KMS-11 (cell line): Measurements from ENCODE around the gene DBF4B.

Experiments
- H2AFZ ChIP-seq: fragments of 200-600 bp; sonication (generic); 2 replicates; pipeline ENCODE4 v1.6.1; 2016; ENCODE audit warnings: antibody characterized with exemption, mixed run types, low read depth
- H3K27ac ChIP-seq: fragments of 200-600 bp; sonication (generic); 2 replicates; pipeline ENCODE4 v1.6.1; 2016; ENCODE audit warnings: mild to moderate bottlenecking, mixed run types
- H3K27me3 ChIP-seq: fragments of 200-600 bp; sonication (generic); 2 replicates; pipeline ENCODE4 v1.6.1; 2017; ENCODE audit warnings: mild to moderate bottlenecking, low read depth, mixed run types, moderate library complexity; ENCODE audit not compliant: insufficient read depth
- H3K36me3 ChIP-seq: fragments of 200-600 bp; sonication (generic); 2 replicates; pipeline ENCODE4 v1.6.1; 2017; ENCODE audit warnings: mild to moderate bottlenecking, mixed run types; ENCODE audit not compliant: insufficient read depth
- H3K4me1 ChIP-seq: fragments of 200-600 bp; sonication (generic); 2 replicates; pipeline ENCODE4 v1.6.1; 2016; ENCODE audit warnings: mild to moderate bottlenecking, low read depth, mixed run types; ENCODE audit not compliant: poor library complexity, severe bottlenecking
- H3K4me2 ChIP-seq: fragments of 200-600 bp; sonication (generic); 2 replicates; pipeline ENCODE4 v1.7.0; 2016; ENCODE audit warnings: mild to moderate bottlenecking, mixed run types
- H3K4me3 ChIP-seq: fragments of 200-600 bp; sonication (generic); IDR thresholded peaks from 2 replicates; pipeline ENCODE4 v1.6.1; 2017; ENCODE audit warnings: low read depth, low read length, mixed read lengths; ENCODE audit not compliant: insufficient read depth
- H3K79me2 ChIP-seq: fragments of 200-600 bp; sonication (generic); 2 replicates; pipeline ENCODE4 v1.6.1; 2016; ENCODE audit warnings: low read depth, mixed run types; ENCODE audit not compliant: insufficient read depth
- H3K9ac ChIP-seq: fragments of 200-600 bp; sonication (generic); 2 replicates; pipeline ENCODE4 v1.6.1; 2016; ENCODE audit warnings: mild to moderate bottlenecking, mixed run types
- H4K20me1 ChIP-seq: fragments of 200-600 bp; sonication (generic); 2 replicates; pipeline ENCODE4 v1.6.1; 2016; ENCODE audit warnings: mild to moderate bottlenecking, mixed run types; ENCODE audit not compliant: insufficient read depth
- TF ChIP-seq, protein P1 (sequence below): fragments of 200-600 bp; sonication (generic); conservative IDR thresholded peaks from 2 replicates; pipeline ENCODE4 v1.6.1; 2017; ENCODE audit warnings: low read depth, mild to moderate bottlenecking, antibody characterized with exemption, low read length, moderate library complexity, mixed read lengths

Gene DBF4B, protein sequence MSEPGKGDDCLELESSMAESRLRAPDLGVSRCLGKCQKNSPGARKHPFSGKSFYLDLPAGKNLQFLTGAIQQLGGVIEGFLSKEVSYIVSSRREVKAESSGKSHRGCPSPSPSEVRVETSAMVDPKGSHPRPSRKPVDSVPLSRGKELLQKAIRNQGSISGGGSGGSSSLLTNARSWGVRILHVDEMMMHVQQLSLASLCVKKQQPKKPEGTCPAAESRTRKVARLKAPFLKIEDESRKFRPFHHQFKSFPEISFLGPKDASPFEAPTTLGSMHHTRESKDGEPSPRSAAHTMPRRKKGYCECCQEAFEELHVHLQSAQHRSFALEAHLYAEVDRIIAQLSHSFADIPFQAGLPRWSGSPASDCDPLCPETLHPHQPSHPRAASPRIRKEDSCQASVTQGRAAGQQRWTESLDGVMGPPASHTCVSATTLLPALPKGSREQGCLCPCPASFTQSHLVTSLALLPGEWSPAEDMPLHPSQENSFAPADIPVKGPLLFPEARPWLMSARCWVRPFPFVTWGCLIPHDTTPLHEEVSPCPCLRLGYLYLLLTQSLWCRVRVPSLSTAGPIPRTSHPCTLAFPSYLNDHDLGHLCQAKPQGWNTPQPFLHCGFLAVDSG

DNA sequence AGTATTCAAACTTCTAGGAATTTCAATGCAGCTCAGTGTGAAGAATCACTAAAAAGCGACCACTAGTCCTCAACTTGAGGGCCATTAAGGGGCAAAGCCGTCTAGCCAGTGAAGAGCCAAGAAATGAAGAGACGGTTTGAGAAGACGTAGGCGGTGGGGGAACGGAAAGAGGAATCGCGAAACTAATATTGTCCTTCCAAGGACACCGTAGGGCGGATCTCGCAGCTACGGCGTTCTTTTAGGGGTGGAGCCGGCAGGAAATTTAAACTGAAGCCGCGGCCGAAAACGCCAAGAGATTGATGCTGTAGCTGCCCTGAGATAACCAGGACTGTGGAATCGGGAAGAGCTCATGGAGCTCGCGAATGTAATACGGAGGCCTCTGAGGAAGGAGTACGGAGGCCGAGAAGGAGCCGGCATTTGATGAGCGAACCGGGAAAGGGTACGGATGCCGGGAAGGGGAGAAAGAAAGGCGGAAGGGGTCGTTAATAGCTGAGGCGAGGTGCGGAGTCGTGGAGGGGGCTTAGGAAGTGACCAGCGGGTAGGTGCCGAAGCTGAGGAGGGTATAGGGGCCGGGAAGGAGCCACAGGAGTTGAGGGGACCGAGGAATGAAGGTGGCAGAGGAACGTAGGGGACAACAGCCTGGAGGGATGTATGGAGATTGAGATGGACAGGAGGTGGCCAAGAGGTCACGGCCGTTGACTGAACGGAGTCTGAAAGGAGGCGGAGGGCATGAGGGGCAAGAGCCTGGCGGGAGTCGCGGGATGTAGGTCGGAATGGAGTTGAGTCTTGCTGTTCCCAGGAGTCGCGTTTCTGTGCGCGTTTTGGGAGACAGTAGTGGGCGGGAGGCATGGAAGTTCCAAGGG lies at the start of gene DBF4B:
TSS of gene DBF4B (plus strand) at position 265 of the 863 bp plus-strand sequence. CDS start at position 421, 156 bp downstream.
- no peaks in the 10 kb centered on the region for H3K36me3 ChIP-seq
- H3K4me1 ChIP-seq, result peaks cover 20% of the 10 kb centered on the region
- TF ChIP-seq, protein P1, sequence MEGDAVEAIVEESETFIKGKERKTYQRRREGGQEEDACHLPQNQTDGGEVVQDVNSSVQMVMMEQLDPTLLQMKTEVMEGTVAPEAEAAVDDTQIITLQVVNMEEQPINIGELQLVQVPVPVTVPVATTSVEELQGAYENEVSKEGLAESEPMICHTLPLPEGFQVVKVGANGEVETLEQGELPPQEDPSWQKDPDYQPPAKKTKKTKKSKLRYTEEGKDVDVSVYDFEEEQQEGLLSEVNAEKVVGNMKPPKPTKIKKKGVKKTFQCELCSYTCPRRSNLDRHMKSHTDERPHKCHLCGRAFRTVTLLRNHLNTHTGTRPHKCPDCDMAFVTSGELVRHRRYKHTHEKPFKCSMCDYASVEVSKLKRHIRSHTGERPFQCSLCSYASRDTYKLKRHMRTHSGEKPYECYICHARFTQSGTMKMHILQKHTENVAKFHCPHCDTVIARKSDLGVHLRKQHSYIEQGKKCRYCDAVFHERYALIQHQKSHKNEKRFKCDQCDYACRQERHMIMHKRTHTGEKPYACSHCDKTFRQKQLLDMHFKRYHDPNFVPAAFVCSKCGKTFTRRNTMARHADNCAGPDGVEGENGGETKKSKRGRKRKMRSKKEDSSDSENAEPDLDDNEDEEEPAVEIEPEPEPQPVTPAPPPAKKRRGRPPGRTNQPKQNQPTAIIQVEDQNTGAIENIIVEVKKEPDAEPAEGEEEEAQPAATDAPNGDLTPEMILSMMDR, result no peak
- H3K27ac ChIP-seq, result peak within 1 kb of the TSS; percentile 39
- peak within 1 kb of the TSS; percentile 61 for H3K9ac ChIP-seq
- peak within 1 kb of the TSS; percentile 99 for H2AFZ ChIP-seq
- H3K4me3 ChIP-seq, result peak within 1 kb of the TSS; percentile 31
- H3K79me2 ChIP-seq, result peaks cover 19% of the 10 kb centered on the region; the same call in 1 of the 2 replicates
- H3K4me2 ChIP-seq, result peak within 1 kb of the TSS; percentile 99
- no peaks in the 10 kb centered on the region for H4K20me1 ChIP-seq
- H3K27me3 ChIP-seq, result no peaks in the 10 kb centered on the region

DNA sequence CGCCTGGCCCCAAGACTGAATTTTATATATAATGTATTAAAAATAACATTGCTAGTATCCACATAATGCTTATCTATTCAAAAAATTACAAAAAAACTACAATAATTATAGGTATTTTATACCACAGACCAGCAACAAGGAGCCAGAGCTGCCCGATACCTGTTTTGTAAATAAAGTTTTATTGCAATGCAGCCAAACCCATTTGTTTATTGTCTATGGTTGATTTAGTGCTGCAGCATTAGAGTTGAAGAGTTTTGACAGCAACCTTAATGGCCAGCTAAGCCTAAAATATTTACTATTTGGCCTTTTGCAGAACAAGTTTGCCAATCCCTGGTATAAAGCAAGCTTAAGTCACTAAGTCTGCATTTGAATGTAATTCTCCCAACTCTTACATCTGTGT lies 46.6 kb upstream of the DBF4B start:
- Histone ChIP-seq H4K20me1 (no peaks in the 10 kb centered on the region), H3K27ac (no peak overlapping the region), H3K4me3 (no peak overlapping the region), H2AFZ (no peak overlapping the region), H3K36me3 (no peaks in the 10 kb centered on the region), H3K4me2 (no peak overlapping the region), H3K27me3 (no peaks in the 10 kb centered on the region), H3K79me2 (no peaks in the 10 kb centered on the region), H3K4me1 (no peaks in the 10 kb centered on the region), H3K9ac (no peak overlapping the region)
- TF ChIP-seq, protein P1, result no peak

DNA sequence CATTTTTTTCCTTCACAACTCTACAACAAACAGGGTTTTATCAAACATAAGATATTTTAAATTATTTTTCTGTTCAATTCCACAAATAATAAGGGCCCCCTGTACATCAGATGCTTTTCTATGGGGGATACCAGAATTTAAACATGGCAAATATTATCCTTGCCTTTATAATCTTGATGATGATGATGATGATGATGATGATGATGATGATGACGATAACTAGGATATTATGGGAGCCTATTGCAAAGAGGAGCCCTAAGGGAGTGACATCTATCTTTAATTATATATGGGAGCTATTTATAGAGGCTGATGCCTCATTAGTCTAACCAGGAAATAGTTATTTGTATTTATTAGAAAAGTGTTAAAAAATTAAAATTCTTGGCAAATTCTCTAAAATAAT lies 45.4 kb upstream of the DBF4B start:
- Histone ChIP-seq H3K79me2 (no peaks in the 10 kb centered on the region), H3K36me3 (no peaks in the 10 kb centered on the region), H3K4me1 (no peaks in the 10 kb centered on the region), H2AFZ (no peak overlapping the region), H3K27me3 (no peaks in the 10 kb centered on the region), H3K4me3 (no peak overlapping the region), H3K4me2 (no peak overlapping the region), H3K9ac (no peak overlapping the region), H3K27ac (no peak overlapping the region), H4K20me1 (no peaks in the 10 kb centered on the region)
- TF ChIP-seq, protein P1, result no peak

DNA sequence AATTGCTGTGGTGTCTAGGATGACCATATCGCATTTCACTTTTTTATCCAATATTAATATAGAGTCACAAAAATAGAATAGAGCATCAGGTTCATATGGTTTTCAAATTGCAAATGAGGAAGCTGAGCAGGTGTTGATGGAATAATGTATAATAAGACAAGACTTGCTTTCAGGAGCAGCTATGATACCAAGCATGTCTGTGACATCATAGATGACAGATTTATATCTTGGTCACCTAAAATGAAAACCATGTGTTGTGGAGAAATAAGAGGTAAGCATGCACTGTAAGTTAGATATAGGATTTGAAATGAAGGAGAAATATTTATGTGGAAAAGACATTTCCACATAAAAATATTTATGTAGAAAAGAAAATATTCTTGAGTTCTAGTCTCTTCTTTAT lies 43.6 kb upstream of the DBF4B start:
- TF ChIP-seq, protein P1, result no peak
- Histone ChIP-seq H3K27ac (no peak overlapping the region), H4K20me1 (no peaks in the 10 kb centered on the region), H3K4me1 (no peaks in the 10 kb centered on the region), H3K79me2 (no peaks in the 10 kb centered on the region), H3K4me3 (no peak overlapping the region), H3K36me3 (no peaks in the 10 kb centered on the region), H3K27me3 (no peaks in the 10 kb centered on the region), H3K4me2 (no peak overlapping the region), H2AFZ (no peak overlapping the region), H3K9ac (no peak overlapping the region)
